ENCODE results near the gene ZNF3.

The ZNF3 gene

DNA sequence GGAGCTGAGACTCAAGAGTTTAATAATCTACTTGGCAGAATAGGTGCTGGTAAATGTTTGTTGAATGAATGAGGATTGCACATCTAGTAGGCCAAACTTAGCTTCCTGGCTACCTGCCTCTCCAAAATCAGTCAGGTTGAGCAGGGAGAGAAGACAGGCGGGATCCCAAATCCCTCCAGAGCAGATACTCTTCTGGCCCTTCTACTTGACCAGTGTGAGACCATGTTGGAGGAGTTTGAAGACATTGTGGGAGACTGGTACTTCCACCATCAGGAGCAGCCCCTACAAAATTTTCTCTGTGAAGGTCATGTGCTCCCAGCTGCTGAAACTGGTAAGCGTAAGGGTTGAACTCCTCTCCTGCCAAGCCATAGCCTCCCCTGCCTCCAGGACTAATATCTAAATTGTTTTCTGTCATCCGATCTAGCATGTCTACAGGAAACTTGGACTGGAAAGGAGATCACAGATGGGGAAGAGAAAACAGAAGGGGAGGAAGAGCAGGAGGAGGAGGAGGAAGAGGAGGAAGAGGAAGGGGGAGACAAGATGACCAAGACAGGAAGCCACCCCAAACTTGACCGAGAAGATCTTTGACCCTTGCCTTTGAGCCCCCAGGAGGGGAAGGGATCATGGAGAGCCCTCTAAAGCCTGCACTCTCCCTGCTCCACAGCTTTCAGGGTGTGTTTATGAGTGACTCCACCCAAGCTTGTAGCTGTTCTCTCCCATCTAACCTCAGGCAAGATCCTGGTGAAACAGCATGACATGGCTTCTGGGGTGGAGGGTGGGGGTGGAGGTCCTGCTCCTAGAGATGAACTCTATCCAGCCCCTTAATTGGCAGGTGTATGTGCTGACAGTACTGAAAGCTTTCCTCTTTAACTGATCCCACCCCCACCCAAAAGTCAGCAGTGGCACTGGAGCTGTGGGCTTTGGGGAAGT lies 43.0 kb upstream of the ZNF3 start:
- peaks cover 17% of the 10 kb centered on the region for H3K79me2 ChIP-seq (ENCODE audit: low read length)

DNA sequence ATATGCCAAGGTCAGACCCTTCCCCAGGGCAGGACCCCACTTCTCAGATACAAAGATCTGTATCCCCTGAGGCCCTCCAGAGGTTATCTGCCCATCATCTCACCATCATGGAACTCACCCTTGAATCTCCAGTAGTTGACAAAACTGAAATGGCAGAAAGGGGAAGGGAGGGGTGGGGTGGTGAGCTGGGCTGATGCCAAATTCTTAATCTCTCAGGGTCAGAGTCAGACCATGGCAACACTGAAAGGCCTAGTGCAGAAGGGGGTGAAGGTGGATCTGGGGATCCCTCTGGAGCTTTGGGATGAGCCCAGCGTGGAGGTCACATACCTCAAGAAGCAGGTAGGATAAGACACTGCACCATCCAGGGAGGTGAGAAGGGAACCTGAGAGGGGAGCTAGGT lies 41.0 kb upstream of the ZNF3 start:
- Histone ChIP-seq H4K20me1 (ENCODE audit: insufficient read depth, low read length) (no peaks in the 10 kb centered on the region), H3K9me3 (ENCODE audit: insufficient read depth, low read length) (no peaks in the 10 kb centered on the region), H3K36me3 (replicated peaks; ENCODE audit: low read depth, low read length) (peaks cover 7% of the 10 kb centered on the region), H3K27me3 (ENCODE audit: low read depth, low read length) (no peaks in the 10 kb centered on the region), H3K4me1 (ENCODE audit: low read length) (peaks cover 20% of the 10 kb centered on the region), H3K4me2 (ENCODE audit: low read length) (no peak overlapping the region), H3K9ac (ENCODE audit: low read length) (no peak overlapping the region), H3K27ac (ENCODE audit: low read length) (no peak overlapping the region), H2AFZ (ENCODE audit: low read depth, low read length) (no peak overlapping the region), H3K79me2 (ENCODE audit: low read length) (peaks cover 25% of the 10 kb centered on the region), H3K4me3 (ENCODE audit: low read length) (no peak overlapping the region)
- TF ChIP-seq, protein P1, sequence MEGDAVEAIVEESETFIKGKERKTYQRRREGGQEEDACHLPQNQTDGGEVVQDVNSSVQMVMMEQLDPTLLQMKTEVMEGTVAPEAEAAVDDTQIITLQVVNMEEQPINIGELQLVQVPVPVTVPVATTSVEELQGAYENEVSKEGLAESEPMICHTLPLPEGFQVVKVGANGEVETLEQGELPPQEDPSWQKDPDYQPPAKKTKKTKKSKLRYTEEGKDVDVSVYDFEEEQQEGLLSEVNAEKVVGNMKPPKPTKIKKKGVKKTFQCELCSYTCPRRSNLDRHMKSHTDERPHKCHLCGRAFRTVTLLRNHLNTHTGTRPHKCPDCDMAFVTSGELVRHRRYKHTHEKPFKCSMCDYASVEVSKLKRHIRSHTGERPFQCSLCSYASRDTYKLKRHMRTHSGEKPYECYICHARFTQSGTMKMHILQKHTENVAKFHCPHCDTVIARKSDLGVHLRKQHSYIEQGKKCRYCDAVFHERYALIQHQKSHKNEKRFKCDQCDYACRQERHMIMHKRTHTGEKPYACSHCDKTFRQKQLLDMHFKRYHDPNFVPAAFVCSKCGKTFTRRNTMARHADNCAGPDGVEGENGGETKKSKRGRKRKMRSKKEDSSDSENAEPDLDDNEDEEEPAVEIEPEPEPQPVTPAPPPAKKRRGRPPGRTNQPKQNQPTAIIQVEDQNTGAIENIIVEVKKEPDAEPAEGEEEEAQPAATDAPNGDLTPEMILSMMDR (IDR thresholded peaks at IDR 0.05; ENCODE audit: low read depth, low read length) = no peak
- TF ChIP-seq EZH2phosphoT487 (IDR thresholded peaks at IDR 0.05; ENCODE audit: low read depth) = no peak

More for the DNA sequence above, 43.0 kb upstream of the ZNF3 start:
- Histone ChIP-seq H3K36me3 (replicated peaks; ENCODE audit: low read depth, low read length) (peaks cover 7% of the 10 kb centered on the region), H2AFZ (ENCODE audit: low read depth, low read length) (no peak overlapping the region), H3K9me3 (ENCODE audit: insufficient read depth, low read length) (no peaks in the 10 kb centered on the region), H3K4me2 (ENCODE audit: low read length) (no peak overlapping the region), H3K4me1 (ENCODE audit: low read length) (peaks cover 21% of the 10 kb centered on the region), H4K20me1 (ENCODE audit: insufficient read depth, low read length) (no peaks in the 10 kb centered on the region), H3K9ac (ENCODE audit: low read length) (no peak overlapping the region), H3K4me3 (ENCODE audit: low read length) (no peak overlapping the region), H3K27me3 (ENCODE audit: low read depth, low read length) (no peaks in the 10 kb centered on the region), H3K27ac (ENCODE audit: low read length) (no peak overlapping the region)
- TF ChIP-seq, protein P1 (IDR thresholded peaks at IDR 0.05; ENCODE audit: low read depth, low read length) = no peak
- no peak for TF ChIP-seq EZH2phosphoT487 (IDR thresholded peaks at IDR 0.05; ENCODE audit: low read depth)

DNA sequence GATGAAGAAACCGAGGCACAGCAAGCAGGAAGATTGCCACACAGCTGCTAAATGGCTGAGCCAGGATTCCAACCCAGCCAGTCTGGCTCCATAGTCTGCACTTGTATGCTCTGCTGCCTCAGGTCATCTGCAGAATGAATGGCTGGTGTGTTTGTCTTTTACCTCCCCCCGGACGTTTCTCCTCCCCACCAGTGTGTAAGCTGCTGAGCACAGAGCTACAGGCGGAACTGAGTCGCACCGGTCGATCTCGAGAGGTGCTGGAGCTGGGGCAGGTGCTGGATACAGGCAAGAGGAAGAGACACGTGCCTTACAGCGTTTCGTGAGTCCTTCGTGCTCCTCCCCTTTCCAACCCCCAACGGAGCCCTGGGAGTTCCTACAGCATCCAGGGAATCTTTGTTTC lies 40.5 kb upstream of the ZNF3 start:
- TF ChIP-seq EZH2phosphoT487 (IDR thresholded peaks at IDR 0.05; ENCODE audit: low read depth) = no peak
- TF ChIP-seq, protein P1 (IDR thresholded peaks at IDR 0.05; ENCODE audit: low read depth, low read length) = no peak
- H3K27ac ChIP-seq (ENCODE audit: low read length) = no peak overlapping the region
- H3K79me2 ChIP-seq (ENCODE audit: low read length) = peaks cover 25% of the 10 kb centered on the region

DNA sequence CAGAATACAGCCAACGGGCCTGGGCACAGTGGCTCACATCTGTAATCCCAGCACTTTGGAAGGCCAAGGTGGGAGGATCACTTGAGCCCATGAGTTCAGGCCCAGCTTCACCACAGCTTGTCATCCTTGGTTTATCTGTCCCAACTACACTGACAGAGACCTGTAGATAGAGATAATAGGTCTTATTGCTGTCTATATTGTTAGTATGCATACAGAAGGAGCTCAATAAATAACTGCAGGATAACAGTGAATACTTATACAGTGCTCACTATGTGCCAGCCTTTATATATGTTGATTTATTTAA lies 39.2 kb upstream of the ZNF3 start:
- Histone ChIP-seq H3K36me3 (replicated peaks; ENCODE audit: low read depth, low read length) (peaks cover 7% of the 10 kb centered on the region), H2AFZ (ENCODE audit: low read depth, low read length) (no peak overlapping the region), H3K9ac (ENCODE audit: low read length) (peak overlapping the region; percentile 69), H3K9me3 (ENCODE audit: insufficient read depth, low read length) (no peaks in the 10 kb centered on the region), H3K79me2 (ENCODE audit: low read length) (peaks cover 16% of the 10 kb centered on the region), H4K20me1 (ENCODE audit: insufficient read depth, low read length) (no peaks in the 10 kb centered on the region), H3K27ac (ENCODE audit: low read length) (peak overlapping the region; percentile 54; the same call in 1 of the 2 replicates), H3K4me3 (ENCODE audit: low read length) (peak overlapping the region; percentile 87), H3K4me1 (ENCODE audit: low read length) (peaks cover 20% of the 10 kb centered on the region), H3K27me3 (ENCODE audit: low read depth, low read length) (no peaks in the 10 kb centered on the region), H3K4me2 (ENCODE audit: low read length) (peak overlapping the region; percentile 95)
- no peak for TF ChIP-seq EZH2phosphoT487 (IDR thresholded peaks at IDR 0.05; ENCODE audit: low read depth)
- TF ChIP-seq, protein P1 (IDR thresholded peaks at IDR 0.05; ENCODE audit: low read depth, low read length) = no peak

More for the DNA sequence above, 40.5 kb upstream of the ZNF3 start:
- Histone ChIP-seq H4K20me1 (ENCODE audit: insufficient read depth, low read length) (no peaks in the 10 kb centered on the region), H3K4me1 (ENCODE audit: low read length) (peaks cover 20% of the 10 kb centered on the region), H3K4me2 (ENCODE audit: low read length) (no peak overlapping the region), H3K9ac (ENCODE audit: low read length) (no peak overlapping the region), H3K4me3 (ENCODE audit: low read length) (no peak overlapping the region), H3K36me3 (replicated peaks; ENCODE audit: low read depth, low read length) (peaks cover 7% of the 10 kb centered on the region), H2AFZ (ENCODE audit: low read depth, low read length) (no peak overlapping the region), H3K9me3 (ENCODE audit: insufficient read depth, low read length) (no peaks in the 10 kb centered on the region), H3K27me3 (ENCODE audit: low read depth, low read length) (no peaks in the 10 kb centered on the region)

Measured in OCI-LY3 (cell line).